Measurements from ENCODE around the gene RNU1-3. TPM values are rescaled to one million over a fixed set of nuclear protein-coding genes. Genes with fewer than 3 reads are reported as not detected.
A peak's percentile ranks its signal among the peaks of the same experiment; 100 is the strongest.
"Not testable (repeated sequence)": the region's sequence is repeated elsewhere in the genome, so short reads cannot be mapped to it uniquely, and the experiment has no call there.

The RNU1-3 gene
- total and polyA plus RNA-seq, 2 donors (not counting 1 experiment from before 2014, with no cell fraction given), result 4,377 TPM; not detected in 1

GRCh38 chr1:16644193-16644481, 22.6 kb downstream of the RNU1-3 start:
- Histone ChIP-seq H3K27me3 (replicated peaks in 1 of 4; ENCODE audit: control extremely low read depth in 1 of 4, control insufficient read depth in 3 of 4, insufficient read depth in 4 of 4, low read length in 3 of 4) (peaks cover 0 to 9% (median 0%) of the 10 kb centered on the region in 4 experiments), H3K4me2 (replicated peaks; ENCODE audit: low read depth, low read length, poor library complexity, severe bottlenecking) (peak overlapping the region; percentile 82), H3K9me3 (ENCODE audit: control extremely low read depth in 1 of 3, control insufficient read depth in 2 of 3, insufficient read depth in 1 of 3, low read length in 2 of 3) (no peaks in the 10 kb centered on the region), H3K79me2 (ENCODE audit: control insufficient read depth, insufficient read depth, low read length) (peaks cover 55% of the 10 kb centered on the region), H3K4me1 (ENCODE audit: control insufficient read depth in 2 of 2, insufficient read depth in 2 of 2, low read length in 2 of 2) (peaks cover 29 to 44% of the 10 kb centered on the region in 2 donors), H3K27ac (ENCODE audit: low read length in 2 of 2) (peak overlapping the region; percentile 82 to 86), H3K4me3 (ENCODE audit: control extremely low read depth in 1 of 5, extremely low read depth in 1 of 5, insufficient read depth in 1 of 5, low read depth in 2 of 5, low read length in 4 of 5) (peak overlapping the region; percentile 69 to 90 (median 78)), H4K20me1 (ENCODE audit: control insufficient read depth, insufficient read depth, low read length, poor library complexity, severe bottlenecking) (peaks cover 20% of the 10 kb centered on the region), H2AFZ (ENCODE audit: insufficient read depth, low read depth, low read length, poor library complexity, severe bottlenecking) (peak overlapping the region; percentile 91), H3K9ac (ENCODE audit: low read length) (peak overlapping the region; percentile 88), H3K36me3 (replicated peaks in 1 of 2; ENCODE audit: control extremely low read depth in 1 of 2, control insufficient read depth in 1 of 2, extremely low read depth in 1 of 2, insufficient read depth in 2 of 2, low read length in 1 of 2) (peaks cover 0 to 20% of the 10 kb centered on the region in 2 experiments)
- ATAC-seq (ENCODE audit: low read depth), result no peak
- Mint-ChIP-seq H3K4me1 (peaks cover 10% of the 10 kb centered on the region), H3K9me3 (ENCODE audit: insufficient read depth) (no peaks in the 10 kb centered on the region), H3K4me3 (no peak overlapping the region), H3K27me3 (no peaks in the 10 kb centered on the region), H3K27ac (no peak overlapping the region)
- TF ChIP-seq CTCF (IDR thresholded peaks at IDR 0.05) (no peak), EZH2 (IDR thresholded peaks at IDR 0.05; ENCODE audit: borderline replicate concordance, insufficient read depth, low read depth, low read length, poor library complexity, severe bottlenecking) (no peak)
- ChIA-PET POLR2A (interaction anchor here (0.5 to 1.9 kb wide), 6 partner anchors 23 to 278 kb away, joined by 3 to 11 read pairs (median 4); partner anchors contain the start of genes CROCC, NBPF1 and RNU1-1), CTCF (interaction anchor here (0.6 to 2.7 kb wide), 3 partner anchors 55 to 281 kb away, joined by 4 to 7 read pairs (median 4); no protein-coding TSS in a partner anchor)
- under 1% methylated on average over 16 of the region's 16 CpGs for WGBS (ENCODE audit: insufficient coverage)
- no peak for DNase-seq
- intact Hi-C loops (cut with micrococcal nuclease), result loop anchor here (10.0 kb wide), 2 partner anchors 279 to 1119 kb away; partner anchors contain the start of genes CASP9, DNAJC16 and SZRD1

GRCh38 chr1:16643476-16644192, 23.1 kb downstream of the RNU1-3 start:
- not testable (repeated sequence) for ATAC-seq (ENCODE audit: low read depth); H3K9me3 ChIP-seq (ENCODE audit: control extremely low read depth in 1 of 3, control insufficient read depth in 2 of 3, insufficient read depth in 1 of 3, low read length in 2 of 3); H3K4me3 Mint-ChIP-seq; DNase-seq; H3K27me3 ChIP-seq (replicated peaks in 1 of 4; ENCODE audit: control extremely low read depth in 1 of 4, control insufficient read depth in 3 of 4, insufficient read depth in 4 of 4, low read length in 3 of 4); H3K9me3 Mint-ChIP-seq (ENCODE audit: insufficient read depth); H3K4me1 Mint-ChIP-seq; H3K27me3 Mint-ChIP-seq; H3K27ac Mint-ChIP-seq
- intact Hi-C loops (cut with micrococcal nuclease), result loop anchor here (10.0 kb wide), 2 partner anchors 279 to 1119 kb away; partner anchors contain the start of genes CASP9, DNAJC16 and SZRD1
- H2AFZ ChIP-seq (ENCODE audit: insufficient read depth, low read depth, low read length, poor library complexity, severe bottlenecking), result peak overlapping the region; percentile 91
- H3K4me3 ChIP-seq (ENCODE audit: control extremely low read depth in 1 of 5, extremely low read depth in 1 of 5, insufficient read depth in 1 of 5, low read depth in 2 of 5, low read length in 4 of 5), result peak overlapping the region; percentile 69 to 90 (median 78)
- peaks cover 0 to 23% of the 10 kb centered on the region in 2 experiments for H3K36me3 ChIP-seq (replicated peaks in 1 of 2; ENCODE audit: control extremely low read depth in 1 of 2, control insufficient read depth in 1 of 2, extremely low read depth in 1 of 2, insufficient read depth in 2 of 2, low read length in 1 of 2)
- peak overlapping the region; percentile 82 for H3K4me2 ChIP-seq (replicated peaks; ENCODE audit: low read depth, low read length, poor library complexity, severe bottlenecking)
- H4K20me1 ChIP-seq (ENCODE audit: control insufficient read depth, insufficient read depth, low read length, poor library complexity, severe bottlenecking), result peaks cover 25% of the 10 kb centered on the region
- ChIA-PET POLR2A (interaction anchor here (1.0 to 1.9 kb wide), 4 partner anchors 23 to 130 kb away, joined by 3 to 11 read pairs (median 4); partner anchors contain the start of genes NBPF1 and RNU1-1), CTCF (interaction anchor here (0.6 to 2.7 kb wide), 3 partner anchors 55 to 280 kb away, joined by 4 to 7 read pairs (median 4); no protein-coding TSS in a partner anchor)
- peak overlapping the region; percentile 82 to 86 for H3K27ac ChIP-seq (ENCODE audit: low read length in 2 of 2)
- peak overlapping the region; percentile 88 for H3K9ac ChIP-seq (ENCODE audit: low read length)
- H3K79me2 ChIP-seq (ENCODE audit: control insufficient read depth, insufficient read depth, low read length), result peaks cover 60% of the 10 kb centered on the region
- 29% methylated on average over 12 of the region's 12 CpGs for WGBS (ENCODE audit: insufficient coverage)
- peaks cover 29 to 44% of the 10 kb centered on the region in 2 donors for H3K4me1 ChIP-seq (ENCODE audit: control insufficient read depth in 2 of 2, insufficient read depth in 2 of 2, low read length in 2 of 2)

GRCh38 chr1:16643001-16643411, 23.7 kb downstream of the RNU1-3 start:
- Histone ChIP-seq H3K4me1 (ENCODE audit: control insufficient read depth in 2 of 2, insufficient read depth in 2 of 2, low read length in 2 of 2) (peaks cover 29 to 42% of the 10 kb centered on the region in 2 donors), H4K20me1 (ENCODE audit: control insufficient read depth, insufficient read depth, low read length, poor library complexity, severe bottlenecking) (peaks cover 31% of the 10 kb centered on the region), H3K79me2 (ENCODE audit: control insufficient read depth, insufficient read depth, low read length) (peaks cover 67% of the 10 kb centered on the region), H3K4me2 (replicated peaks; ENCODE audit: low read depth, low read length, poor library complexity, severe bottlenecking) (peak overlapping the region; percentile 10), H3K27ac (ENCODE audit: low read length in 2 of 2) (peak overlapping the region in 1 of 2 donors; percentile 6), H3K36me3 (replicated peaks in 1 of 2; ENCODE audit: control extremely low read depth in 1 of 2, control insufficient read depth in 1 of 2, extremely low read depth in 1 of 2, insufficient read depth in 2 of 2, low read length in 1 of 2) (peaks cover 0 to 23% of the 10 kb centered on the region in 2 experiments)
- not testable (repeated sequence) for H3K9me3 Mint-ChIP-seq (ENCODE audit: insufficient read depth); H3K9ac ChIP-seq (ENCODE audit: low read length); H3K4me3 ChIP-seq (ENCODE audit: control extremely low read depth in 1 of 5, extremely low read depth in 1 of 5, insufficient read depth in 1 of 5, low read depth in 2 of 5, low read length in 4 of 5); ATAC-seq (ENCODE audit: low read depth); H3K9me3 ChIP-seq (ENCODE audit: control extremely low read depth in 1 of 3, control insufficient read depth in 2 of 3, insufficient read depth in 1 of 3, low read length in 2 of 3); H3K27ac Mint-ChIP-seq; H3K27me3 Mint-ChIP-seq; H3K27me3 ChIP-seq (replicated peaks in 1 of 4; ENCODE audit: control extremely low read depth in 1 of 4, control insufficient read depth in 3 of 4, insufficient read depth in 4 of 4, low read length in 3 of 4); H3K4me1 Mint-ChIP-seq; H3K4me3 Mint-ChIP-seq; H2AFZ ChIP-seq (ENCODE audit: insufficient read depth, low read depth, low read length, poor library complexity, severe bottlenecking)
- DNase-seq, result peak; percentile 49
- ChIA-PET CTCF (interaction anchor here (1.6 to 2.7 kb wide), 3 partner anchors 56 to 309 kb away, joined by 4 to 7 read pairs (median 5); no protein-coding TSS in a partner anchor), POLR2A (interaction anchor here (1.9 kb wide), 1 partner anchor 22 kb away, joined by 4 read pairs; no protein-coding TSS in a partner anchor)
- 99% methylated on average over 4 of the region's 4 CpGs for WGBS (ENCODE audit: insufficient coverage)
- intact Hi-C loops (cut with micrococcal nuclease), result loop anchor here (10.0 kb wide), 2 partner anchors 278 to 1118 kb away; partner anchors contain the start of genes CASP9, DNAJC16 and SZRD1
